NT2/D1 (cell line): ENCODE measurements around the gene LEMD1.

Experiments
- DNase-seq: peaks from one replicate; pipeline ENCODE4 v3.0.0-alpha.2; 2011; ENCODE audit warnings: low read depth, low spot score
- H3K27me3 ChIP-seq: 2 replicates; pipeline ENCODE4 v1.6.0; 2011; ENCODE audit warnings: mild to moderate bottlenecking; ENCODE audit not compliant: insufficient read length, insufficient read depth
- H3K36me3 ChIP-seq: 2 replicates; pipeline ENCODE4 v1.6.1; 2011; ENCODE audit warnings: mild to moderate bottlenecking, low read length, mixed read lengths; ENCODE audit not compliant: insufficient read depth, insufficient read length
- H3K4me1 ChIP-seq: 2 replicates; pipeline ENCODE4 v1.5.1; 2011; ENCODE audit not compliant: insufficient read depth, insufficient read length
- H3K4me3 ChIP-seq: 2 replicates; pipeline ENCODE4 v1.5.1; 2011; ENCODE audit warnings: low read depth; ENCODE audit not compliant: insufficient read length
- H3K9ac ChIP-seq: 2 replicates; pipeline ENCODE4 v1.6.0; 2011; ENCODE audit warnings: low read depth; ENCODE audit not compliant: insufficient read length
- H3K9me3 ChIP-seq: 2 replicates; pipeline ENCODE4 v1.5.1; 2011; ENCODE audit warnings: mild to moderate bottlenecking, low read length; ENCODE audit not compliant: insufficient read depth
- SUZ12 ChIP-seq: IDR thresholded peaks from 2 replicates; pipeline ENCODE4 v1.6.1; 2011; ENCODE audit not compliant: insufficient read length, insufficient read depth; ENCODE audit errors: extremely low read depth
- YY1 ChIP-seq: IDR thresholded peaks from 2 replicates; pipeline ENCODE4 v1.6.1; 2011; ENCODE audit not compliant: insufficient read length, insufficient read depth
- ZNF274 ChIP-seq: IDR thresholded peaks from 2 replicates; pipeline ENCODE4 v1.6.1; 2011; ENCODE audit warnings: mild to moderate bottlenecking, low read depth, low read length

LEMD1 gene

DNA sequence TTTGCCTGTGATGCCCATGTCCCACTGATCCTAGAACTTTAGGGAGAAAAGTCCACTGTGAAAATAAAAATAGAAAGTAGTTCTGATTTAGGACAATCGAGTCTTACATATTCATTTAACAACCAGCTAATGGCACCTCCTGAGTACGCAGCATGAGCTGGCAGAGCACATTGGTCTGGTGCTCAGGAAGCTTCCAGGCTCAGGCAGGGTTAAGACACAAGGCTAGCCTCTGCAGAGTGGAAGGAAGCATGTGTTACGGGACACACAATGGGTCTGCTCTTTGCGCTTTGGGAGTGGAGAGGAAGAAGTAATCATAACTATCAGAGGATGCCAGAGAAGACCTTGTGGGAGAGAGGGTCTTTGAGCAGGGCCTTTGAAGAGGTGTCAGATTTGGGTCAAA, 61.0 kb downstream of the LEMD1 start:
- DNase-seq = no peak

DNA sequence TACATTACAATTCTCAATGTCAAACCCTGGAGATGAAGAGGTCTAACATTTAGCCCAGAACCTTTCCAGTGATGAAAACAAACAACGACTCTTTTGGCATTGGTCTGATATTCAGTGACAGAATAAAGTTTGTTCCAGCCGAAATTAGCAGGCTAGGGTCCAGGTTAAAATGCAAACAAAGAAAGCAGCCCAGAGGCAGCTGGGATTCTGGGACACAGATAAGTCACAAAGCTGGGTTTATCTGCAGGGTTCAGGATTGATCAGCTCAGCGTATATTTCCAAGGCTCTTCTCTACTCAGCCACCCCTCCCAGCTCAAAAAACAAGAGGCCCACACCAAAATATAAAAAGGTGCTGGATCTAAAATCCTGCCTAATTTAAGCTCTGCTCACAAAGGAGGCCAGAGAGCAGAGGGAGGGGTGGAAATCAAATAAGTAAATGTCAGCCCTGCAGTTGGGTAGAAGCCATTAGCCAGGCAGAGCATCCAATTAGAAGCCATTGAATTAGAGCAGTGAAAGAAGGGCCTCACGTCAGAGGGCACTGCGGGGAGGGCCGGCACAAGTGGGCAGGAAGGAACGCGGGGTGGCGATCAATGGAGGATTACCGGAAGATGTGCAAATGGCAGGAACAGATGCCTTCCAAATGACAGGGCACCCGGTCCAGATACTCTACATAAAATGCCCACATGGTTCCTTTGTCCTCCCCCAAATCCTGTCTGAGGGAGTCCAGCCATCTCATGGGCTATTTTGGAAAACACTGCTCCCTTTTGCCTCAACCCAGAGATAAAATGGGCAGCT, 61.9 kb downstream of the LEMD1 start:
- H3K4me3 ChIP-seq = no peak overlapping the region
- DNase-seq = no peak
- no peaks in the 10 kb centered on the region for H3K36me3 ChIP-seq
- no peak for TF ChIP-seq ZNF274
- no peak for TF ChIP-seq YY1
- TF ChIP-seq SUZ12 = no peak
- H3K27me3 ChIP-seq = no peaks in the 10 kb centered on the region
- no peaks in the 10 kb centered on the region for H3K9me3 ChIP-seq
- peaks cover 11% of the 10 kb centered on the region for H3K4me1 ChIP-seq
- H3K9ac ChIP-seq = no peak overlapping the region

More for the DNA sequence above, 61.0 kb downstream of the LEMD1 start:
- H3K4me1 ChIP-seq = peaks cover 8% of the 10 kb centered on the region
- no peak overlapping the region for H3K4me3 ChIP-seq
- H3K9me3 ChIP-seq = no peaks in the 10 kb centered on the region
- no peaks in the 10 kb centered on the region for H3K36me3 ChIP-seq
- no peaks in the 10 kb centered on the region for H3K27me3 ChIP-seq
- H3K9ac ChIP-seq = no peak overlapping the region
- TF ChIP-seq YY1 (no peak), SUZ12 (no peak), ZNF274 (no peak)

DNA sequence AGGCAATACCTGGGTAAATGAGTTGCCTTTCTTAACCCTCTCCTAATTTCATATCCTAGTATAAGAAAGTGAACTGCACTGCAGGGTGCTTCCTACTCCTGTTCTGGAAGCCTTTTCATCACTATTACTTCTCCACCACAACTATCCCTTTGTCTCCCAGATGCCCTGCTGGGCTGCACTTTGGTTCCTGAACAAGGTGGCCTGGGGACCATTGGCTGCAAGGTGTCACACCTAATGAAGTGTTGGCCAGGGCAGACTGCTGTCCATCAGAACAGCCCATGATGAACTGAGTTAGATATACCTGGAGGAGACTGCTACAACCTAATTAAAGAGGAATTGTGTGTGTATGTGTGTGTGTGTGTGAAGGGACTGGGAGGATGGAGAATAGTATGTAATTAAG, 63.3 kb downstream of the LEMD1 start:
- H3K9ac ChIP-seq = no peak overlapping the region
- DNase-seq = no peak
- H3K27me3 ChIP-seq = no peaks in the 10 kb centered on the region
- no peak overlapping the region for H3K4me3 ChIP-seq
- H3K9me3 ChIP-seq = no peaks in the 10 kb centered on the region
- H3K36me3 ChIP-seq = no peaks in the 10 kb centered on the region
- TF ChIP-seq YY1 (no peak), SUZ12 (no peak), ZNF274 (no peak)
- H3K4me1 ChIP-seq = peaks cover 15% of the 10 kb centered on the region

DNA sequence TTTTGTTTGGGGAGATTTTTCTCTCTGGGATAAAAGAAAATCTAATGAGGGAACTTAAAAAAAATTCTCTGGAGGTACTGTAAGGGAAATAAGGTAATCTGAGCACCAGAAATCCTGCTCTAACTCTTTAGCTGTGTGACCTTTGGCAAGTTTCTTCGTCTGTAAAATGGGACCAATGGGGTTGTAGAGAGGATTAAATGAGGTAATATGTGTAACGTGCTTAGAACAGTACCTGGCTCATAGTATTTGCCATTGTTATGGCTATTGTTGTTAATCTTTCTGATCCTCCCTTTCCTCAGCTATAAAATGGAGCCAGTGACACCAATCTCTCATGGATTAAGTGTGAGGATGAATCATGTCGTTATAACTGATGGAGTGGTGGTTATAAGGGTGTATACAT, 64.3 kb downstream of the LEMD1 start:
- H3K9ac ChIP-seq = no peak overlapping the region
- H3K4me3 ChIP-seq = no peak overlapping the region
- no peak for TF ChIP-seq SUZ12
- TF ChIP-seq ZNF274 = no peak
- no peak for TF ChIP-seq YY1
- no peak for DNase-seq
- no peaks in the 10 kb centered on the region for H3K27me3 ChIP-seq
- no peaks in the 10 kb centered on the region for H3K9me3 ChIP-seq
- no peaks in the 10 kb centered on the region for H3K36me3 ChIP-seq
- H3K4me1 ChIP-seq = peaks cover 19% of the 10 kb centered on the region

DNA sequence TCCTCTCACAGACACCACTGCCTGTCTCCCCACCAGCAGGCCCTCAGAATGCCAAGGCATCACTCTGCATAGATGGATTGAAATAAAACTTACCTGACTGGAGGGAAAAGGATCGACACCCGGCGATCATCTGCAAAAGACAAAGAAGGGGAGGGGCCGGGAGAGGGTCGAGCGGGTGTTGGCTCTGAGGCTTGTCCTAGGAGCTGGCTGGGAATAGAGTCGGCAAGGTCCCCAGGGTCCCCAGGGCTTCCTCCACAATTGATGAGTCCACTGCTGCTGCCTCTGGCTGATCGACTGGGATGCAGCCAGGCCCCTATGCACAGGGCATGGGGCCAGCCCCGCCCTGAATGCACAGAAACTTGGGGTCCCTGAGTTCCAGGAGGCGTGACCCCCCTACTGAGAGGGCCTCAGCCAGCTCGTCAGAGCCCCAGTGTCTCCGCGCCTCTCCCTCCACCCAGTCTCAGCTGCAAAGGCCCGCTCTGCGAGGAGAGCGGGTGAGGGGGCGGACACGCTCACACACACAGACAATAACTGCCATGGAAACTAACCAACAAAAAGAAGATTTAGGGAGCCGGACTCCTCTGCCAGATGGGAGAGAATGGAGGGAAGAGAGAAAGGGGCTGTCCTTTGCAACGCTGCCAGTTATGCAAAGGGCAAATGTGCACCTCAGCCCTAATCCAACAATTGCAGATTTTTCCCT, 65.3 kb downstream of the LEMD1 start, which contains the start of gene KLHDC8A:
Gene KLHDC8A, minus strand, starts transcription at position 483 of the 700 bp plus-strand sequence. CDS start 13,318 bp downstream, outside the sequence.
- no peak within 1 kb of the TSS for H3K4me3 ChIP-seq
- H3K4me1 ChIP-seq = peaks cover 25% of the 10 kb centered on the region
- H3K9ac ChIP-seq = no peak within 1 kb of the TSS
- no peaks in the 10 kb centered on the region for H3K9me3 ChIP-seq
- no peaks in the 10 kb centered on the region for H3K27me3 ChIP-seq
- no peaks in the 10 kb centered on the region for H3K36me3 ChIP-seq
- TF ChIP-seq YY1 = no peak
- TF ChIP-seq SUZ12 = no peak
- no peak for TF ChIP-seq ZNF274
- no peak for DNase-seq

DNA sequence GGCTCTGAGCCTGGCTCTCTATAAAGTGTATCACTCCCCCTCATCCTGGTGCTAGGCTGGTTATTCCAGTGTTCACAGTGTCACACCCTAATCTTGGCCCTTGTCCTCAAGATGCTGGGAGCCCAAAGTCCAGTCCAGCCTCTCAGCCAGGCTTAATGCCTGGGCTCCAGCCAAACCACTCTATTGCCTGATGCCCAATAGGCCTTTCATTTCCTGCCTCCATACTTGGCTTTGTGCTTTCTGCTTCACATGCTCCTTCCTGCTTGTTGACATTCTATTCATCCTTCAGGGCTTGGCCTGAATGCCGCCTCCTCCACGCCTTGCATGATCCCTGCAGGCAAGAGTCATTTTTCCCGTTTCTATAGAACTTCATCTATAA, 66.8 kb downstream of the LEMD1 start:
- no peak overlapping the region for H3K4me3 ChIP-seq
- no peaks in the 10 kb centered on the region for H3K36me3 ChIP-seq
- no peak for TF ChIP-seq ZNF274
- no peak for TF ChIP-seq SUZ12
- no peak for TF ChIP-seq YY1
- no peaks in the 10 kb centered on the region for H3K27me3 ChIP-seq
- no peaks in the 10 kb centered on the region for H3K9me3 ChIP-seq
- H3K9ac ChIP-seq = no peak overlapping the region
- peaks cover 32% of the 10 kb centered on the region for H3K4me1 ChIP-seq
- no peak for DNase-seq
